AG09319 (cell line): ENCODE results near the gene ERO1A.

Experiments used
- DNase-seq: peaks from one replicate; pipeline ENCODE4 v3.0.0-alpha.2; 2010; ENCODE audit warnings: low read depth; ENCODE audit errors: extremely low read depth
- TF ChIP-seq, protein P1 (sequence below): IDR thresholded peaks from 2 replicates; pipeline ENCODE4 v1.5.1; 2011; ENCODE audit warnings: low read depth, mild to moderate bottlenecking, inconsistent platforms, low read length, moderate library complexity

The ERO1A gene

DNA sequence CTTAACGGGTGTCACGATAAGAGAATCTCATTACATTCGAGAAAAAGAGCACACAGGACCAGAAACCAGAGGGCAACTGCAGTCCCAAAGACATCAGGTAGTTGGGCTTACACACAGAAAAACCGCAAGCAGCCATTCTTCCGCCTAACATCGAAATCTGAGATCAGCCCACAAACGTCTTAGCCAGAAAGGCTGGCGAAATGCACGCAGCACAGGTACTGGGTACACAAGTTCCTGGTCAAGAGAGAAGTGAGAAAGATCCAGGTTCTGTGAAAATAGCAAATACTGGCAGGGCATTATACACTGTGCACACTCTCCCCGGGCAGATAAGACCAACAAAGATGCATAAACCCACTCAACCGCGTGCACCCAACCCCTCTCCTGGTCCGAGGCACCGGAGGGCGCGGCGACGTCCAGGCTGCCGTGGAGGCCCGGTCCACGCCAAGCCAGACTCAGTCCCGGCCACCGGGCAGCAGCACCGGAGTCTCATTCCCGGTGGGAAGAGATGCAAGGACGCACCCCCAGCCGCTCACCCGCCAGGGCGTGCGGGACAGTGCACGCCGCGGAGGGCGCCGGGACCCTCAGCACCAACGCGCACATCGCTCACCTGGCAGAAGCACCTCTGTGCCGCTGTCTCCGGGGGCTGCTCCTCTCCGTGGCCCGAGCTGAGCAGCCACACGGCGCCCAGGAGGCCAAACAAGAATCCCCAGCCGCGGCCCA lies 437 bp downstream of the ERO1A start:
- no peak for DNase-seq
- TF ChIP-seq, protein P1, sequence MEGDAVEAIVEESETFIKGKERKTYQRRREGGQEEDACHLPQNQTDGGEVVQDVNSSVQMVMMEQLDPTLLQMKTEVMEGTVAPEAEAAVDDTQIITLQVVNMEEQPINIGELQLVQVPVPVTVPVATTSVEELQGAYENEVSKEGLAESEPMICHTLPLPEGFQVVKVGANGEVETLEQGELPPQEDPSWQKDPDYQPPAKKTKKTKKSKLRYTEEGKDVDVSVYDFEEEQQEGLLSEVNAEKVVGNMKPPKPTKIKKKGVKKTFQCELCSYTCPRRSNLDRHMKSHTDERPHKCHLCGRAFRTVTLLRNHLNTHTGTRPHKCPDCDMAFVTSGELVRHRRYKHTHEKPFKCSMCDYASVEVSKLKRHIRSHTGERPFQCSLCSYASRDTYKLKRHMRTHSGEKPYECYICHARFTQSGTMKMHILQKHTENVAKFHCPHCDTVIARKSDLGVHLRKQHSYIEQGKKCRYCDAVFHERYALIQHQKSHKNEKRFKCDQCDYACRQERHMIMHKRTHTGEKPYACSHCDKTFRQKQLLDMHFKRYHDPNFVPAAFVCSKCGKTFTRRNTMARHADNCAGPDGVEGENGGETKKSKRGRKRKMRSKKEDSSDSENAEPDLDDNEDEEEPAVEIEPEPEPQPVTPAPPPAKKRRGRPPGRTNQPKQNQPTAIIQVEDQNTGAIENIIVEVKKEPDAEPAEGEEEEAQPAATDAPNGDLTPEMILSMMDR = no peak

DNA sequence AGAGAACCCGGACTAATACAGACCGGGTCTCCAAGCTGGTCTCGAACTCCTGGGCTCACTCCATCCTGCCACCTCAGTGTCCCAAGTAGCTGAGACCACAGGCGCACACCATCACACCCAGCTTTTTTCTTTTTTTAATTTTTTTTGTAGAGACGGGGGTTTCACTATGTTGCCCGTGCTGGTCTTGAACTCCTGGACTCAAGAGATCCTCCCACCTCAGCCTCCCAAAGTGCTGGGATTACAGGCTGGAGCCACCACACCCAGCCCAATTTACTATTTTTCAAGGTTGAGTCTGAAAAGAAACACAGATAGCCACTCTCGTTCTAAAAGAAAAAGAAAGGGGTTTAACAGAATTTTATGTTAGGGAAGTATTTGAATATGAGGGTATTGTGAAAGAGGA lies 1.8 kb downstream of the ERO1A start:
- TF ChIP-seq, protein P1 = no peak
- DNase-seq = no peak

DNA sequence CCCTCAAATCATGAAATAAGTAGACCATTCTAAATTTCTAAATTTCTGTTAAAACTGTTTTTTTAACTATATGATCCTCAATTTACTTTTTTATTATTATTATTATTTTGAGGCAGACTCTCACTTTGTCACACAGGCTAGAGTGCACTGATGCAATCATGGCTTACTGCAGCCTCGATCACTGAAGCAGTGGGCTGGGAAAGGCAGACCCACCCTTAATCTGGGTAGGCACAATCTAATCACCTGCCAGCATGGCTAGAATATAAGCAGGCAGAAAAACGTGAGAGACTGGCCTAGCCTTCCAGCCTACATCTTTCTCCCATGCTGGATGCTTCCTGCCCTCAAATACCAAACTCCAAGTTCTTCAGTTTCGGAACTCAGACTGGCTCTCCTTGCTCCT lies 2.3 kb downstream of the ERO1A start:
- TF ChIP-seq, protein P1 = no peak
- no peak for DNase-seq

DNA sequence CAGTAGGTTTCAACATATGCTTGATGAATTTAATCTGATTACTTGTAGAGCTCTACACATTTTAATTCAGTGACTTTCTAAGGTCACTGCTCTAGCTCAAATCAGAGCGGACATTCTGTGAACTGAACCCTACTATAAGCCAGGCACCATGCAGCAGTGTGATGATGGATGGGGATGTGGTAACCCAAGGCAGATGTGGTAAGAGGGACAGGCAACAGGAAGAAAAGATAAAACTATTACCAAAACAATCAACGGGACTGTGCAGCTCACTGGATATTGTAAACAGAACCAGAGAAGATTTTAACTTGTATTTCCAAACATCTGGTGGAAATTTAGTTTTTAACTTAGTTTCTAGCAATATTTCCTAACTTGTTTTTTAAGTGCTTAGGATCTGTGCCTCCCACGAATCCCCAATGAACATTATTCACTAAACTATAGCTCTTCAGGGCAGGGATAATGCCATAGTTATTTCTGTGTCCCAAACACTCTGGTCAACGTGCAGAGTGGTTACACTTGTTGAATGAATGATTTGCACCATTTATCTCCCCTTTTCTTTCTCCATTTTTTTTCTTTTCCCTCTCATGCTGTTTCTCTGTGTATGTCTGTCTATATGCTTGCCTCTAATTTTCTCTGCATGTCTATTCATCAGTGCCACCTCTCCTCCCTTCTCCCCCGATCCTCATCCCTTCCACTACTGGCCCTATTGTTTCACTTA lies 3.0 kb downstream of the ERO1A start:
- TF ChIP-seq, protein P1 = no peak
- peak; percentile 80 for DNase-seq

DNA sequence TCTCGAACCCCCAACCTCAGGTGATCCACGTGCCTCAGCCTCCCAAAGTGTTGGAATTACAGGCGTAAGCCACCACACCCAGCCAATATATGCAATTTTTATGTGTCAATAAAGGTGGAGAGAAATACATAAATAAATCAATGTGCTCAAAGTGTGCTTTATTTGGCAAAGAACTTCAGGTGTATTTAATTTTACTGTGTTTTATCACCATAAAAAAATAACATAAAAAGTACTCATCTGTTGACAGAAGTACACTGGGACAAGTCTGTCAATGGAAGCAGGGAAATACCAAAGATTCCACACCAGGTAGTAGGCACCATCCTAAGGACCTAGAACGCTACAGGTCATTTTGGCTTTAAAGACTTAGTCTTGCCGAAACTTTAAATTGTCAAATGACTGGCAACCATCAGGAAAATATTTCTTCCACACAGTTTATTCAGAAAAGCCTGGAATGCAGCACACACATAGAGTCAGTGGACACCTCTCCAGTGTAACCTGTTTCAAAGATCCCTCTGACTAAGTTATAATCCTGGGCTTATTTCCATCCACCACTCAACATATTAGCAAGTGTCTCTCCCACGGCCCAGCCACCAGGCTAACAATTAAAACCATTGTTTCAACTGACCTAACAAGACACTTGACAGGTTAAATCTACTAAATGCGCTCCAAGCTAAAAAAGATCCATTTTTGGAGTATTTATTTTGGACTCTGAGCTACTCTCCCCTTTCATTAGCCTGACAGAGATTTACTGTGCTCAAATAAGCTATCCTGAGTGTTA lies 4.2 kb downstream of the ERO1A start:
- DNase-seq = no peak
- TF ChIP-seq, protein P1 = no peak

DNA sequence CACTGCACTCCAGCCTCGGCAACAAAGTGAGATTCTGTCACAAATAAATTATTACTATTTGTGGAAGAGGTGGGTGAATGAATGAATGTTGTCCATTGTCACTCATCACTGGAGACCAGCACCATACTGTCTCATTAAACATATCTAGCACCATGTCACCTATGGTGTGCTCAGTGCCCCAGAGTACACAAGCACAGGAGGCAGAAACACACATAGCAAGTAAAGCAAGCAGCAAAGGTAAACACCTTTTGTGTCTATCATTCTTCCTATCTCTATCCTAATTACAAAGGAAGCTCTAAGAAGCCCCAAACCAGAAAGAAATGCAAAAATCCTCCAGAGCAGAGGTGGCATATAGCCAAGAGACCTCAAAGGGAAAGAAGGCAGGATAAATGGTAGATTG lies 9.2 kb downstream of the ERO1A start:
- TF ChIP-seq, protein P1 = no peak

More for the DNA sequence above, 9.2 kb downstream of the ERO1A start:
- no peak for DNase-seq
